Sigmoid colon (tissue), 7 donors: ENCODE measurements around the gene CD99. TPM values are rescaled to one million over a fixed set of nuclear protein-coding genes. Genes with fewer than 3 reads are reported as not detected.

Experiments
- DNase-seq: peaks from one replicate; pipeline ENCODE4 v3.0.0-alpha.2; 2019
- H3K27ac ChIP-seq, 4 donors: fragments of 200-600 bp; sonication (generic); one replicate each; pipeline ENCODE4 v1.5.1; 2016 to 2019; ENCODE audit warnings: mild to moderate bottlenecking in 1 of 4
- H3K27me3 ChIP-seq, 3 donors: fragments of 200-600 bp; sonication (generic); one replicate each; pipeline ENCODE4 v1.5.1; 2019; ENCODE audit warnings: mild to moderate bottlenecking in 1 of 3
- H3K36me3 ChIP-seq, 4 donors: fragments of 200-600 bp; sonication (generic); one replicate each; pipeline ENCODE4 v1.5.1; 2016 to 2019
- H3K4me1 ChIP-seq, 4 donors: fragments of 200-600 bp; sonication (generic); one replicate each; pipeline ENCODE4 v1.5.1; 2017 to 2019
- H3K4me3 ChIP-seq, 4 donors: fragments of 200-600 bp; sonication (generic); one replicate each; pipeline ENCODE4 v1.5.1; 2017 to 2019; ENCODE audit warnings: mild to moderate bottlenecking in 2 of 4, moderate library complexity in 1 of 4
- H3K9me3 ChIP-seq, 4 donors: fragments of 200-600 bp in 3 of 4; sonication (generic) in 3 of 4; one replicate each; pipeline versions ENCODE4 v1.5.1 to v1.6.1; 2013 to 2019
- EP300 ChIP-seq, 4 donors: sonication (generic); formaldehyde crosslinking; IDR thresholded peaks; one replicate each; pipeline ENCODE4 v1.6.1; 2017; ENCODE audit warnings: antibody characterized with exemption in 4 of 4
- POLR2A ChIP-seq, 2 donors: fragments of 450-650 bp; IDR thresholded peaks; one replicate each; pipeline ENCODE4 v1.6.1; 2016; ENCODE audit warnings: antibody characterized with exemption in 2 of 2, mild to moderate bottlenecking in 2 of 2, moderate library complexity in 2 of 2
- POLR2AphosphoS5 ChIP-seq, 4 donors: sonication (generic); formaldehyde crosslinking; IDR thresholded peaks; one replicate each; pipeline ENCODE4 v1.6.1; 2017; ENCODE audit warnings: antibody characterized with exemption in 4 of 4
- WGBS, 2 donors: extraction: QIAGEN DNeasy Blood & Tissue Kit; methylation state at CpG; one replicate each; pipeline ENCODE4 v1.1.7; 2013; 5-methylcytosine and 5-hydroxymethylcytosine counted together
- intact Hi-C: fragments of 100-400 bp; cut with DNase I; formaldehyde crosslinking; loops from one replicate; pipeline ENCODE4 v1.15.1; 2023
- polyA plus RNA-seq, 3 donors: library from polyadenylated mRNA; stranded (reverse); fragments of 200-250 nt; gene quantifications; one replicate each; pipeline ENCODE4 v1.2.3, GENCODE V29; 2013
- total RNA-seq, 4 donors: library from RNA; depleted of rRNA; stranded (reverse); fragments of >200 nt; gene quantifications; one replicate each; pipeline ENCODE4 v1.1.0, GENCODE V29; 2016
- TF ChIP-seq, protein P1 (sequence below), 4 experiments: fragments of 450-650 bp in 3 of 4; fragments of 200-600 bp in 1 of 4; IDR thresholded peaks; one replicate each; pipeline ENCODE4 v1.5.1; 2016 to 2019; ENCODE audit warnings: antibody characterized with exemption in 4 of 4, mild to moderate bottlenecking in 3 of 4, moderate library complexity in 2 of 4
- donor health status: healthy with polysubstance abuse.
- donor health status: Bipolar disorder and iron deficiency.
- donor health status: healthy.

The CD99 gene
- total and polyA plus RNA-seq, 7 donors, result 77.2 to 552 (median 285) TPM

DNA sequence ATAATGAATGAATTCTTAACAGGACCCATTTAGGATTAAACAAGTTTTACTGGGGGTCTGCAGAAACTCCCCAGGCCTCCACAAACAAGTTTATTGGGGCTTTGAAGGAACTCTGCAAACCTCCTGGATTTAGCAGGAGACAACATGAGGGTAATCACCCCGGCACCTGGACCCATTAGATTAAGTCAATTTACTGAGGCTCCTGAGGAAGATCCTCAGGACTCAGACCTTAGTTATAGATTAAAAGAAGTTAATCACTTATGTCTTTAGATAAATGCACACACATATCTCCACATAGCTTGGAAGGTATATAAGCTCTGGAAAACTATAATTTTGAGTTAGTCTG lies 90.1 kb downstream of the CD99 start:
- WGBS, 2 donors, result 22 to 69% methylated on average over 1 of the region's 1 CpG
- H3K9me3 ChIP-seq, result no peaks in the 10 kb centered on the region
- H3K27ac ChIP-seq, result no peak overlapping the region
- H3K4me1 ChIP-seq, result no peaks in the 10 kb centered on the region
- H3K4me3 ChIP-seq, result no peak overlapping the region
- intact Hi-C loops, result no loop called here
- no peak for DNase-seq
- H3K27me3 ChIP-seq, result no peaks in the 10 kb centered on the region
- H3K36me3 ChIP-seq, result no peaks in the 10 kb centered on the region
- TF ChIP-seq POLR2AphosphoS5 (IDR thresholded peaks at IDR 0.05), result no peak
- TF ChIP-seq, protein P1, sequence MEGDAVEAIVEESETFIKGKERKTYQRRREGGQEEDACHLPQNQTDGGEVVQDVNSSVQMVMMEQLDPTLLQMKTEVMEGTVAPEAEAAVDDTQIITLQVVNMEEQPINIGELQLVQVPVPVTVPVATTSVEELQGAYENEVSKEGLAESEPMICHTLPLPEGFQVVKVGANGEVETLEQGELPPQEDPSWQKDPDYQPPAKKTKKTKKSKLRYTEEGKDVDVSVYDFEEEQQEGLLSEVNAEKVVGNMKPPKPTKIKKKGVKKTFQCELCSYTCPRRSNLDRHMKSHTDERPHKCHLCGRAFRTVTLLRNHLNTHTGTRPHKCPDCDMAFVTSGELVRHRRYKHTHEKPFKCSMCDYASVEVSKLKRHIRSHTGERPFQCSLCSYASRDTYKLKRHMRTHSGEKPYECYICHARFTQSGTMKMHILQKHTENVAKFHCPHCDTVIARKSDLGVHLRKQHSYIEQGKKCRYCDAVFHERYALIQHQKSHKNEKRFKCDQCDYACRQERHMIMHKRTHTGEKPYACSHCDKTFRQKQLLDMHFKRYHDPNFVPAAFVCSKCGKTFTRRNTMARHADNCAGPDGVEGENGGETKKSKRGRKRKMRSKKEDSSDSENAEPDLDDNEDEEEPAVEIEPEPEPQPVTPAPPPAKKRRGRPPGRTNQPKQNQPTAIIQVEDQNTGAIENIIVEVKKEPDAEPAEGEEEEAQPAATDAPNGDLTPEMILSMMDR (IDR thresholded peaks at IDR 0.05), result no peak
- no peak for TF ChIP-seq EP300 (IDR thresholded peaks at IDR 0.05)
- no peak for TF ChIP-seq POLR2A (IDR thresholded peaks at IDR 0.05)

DNA sequence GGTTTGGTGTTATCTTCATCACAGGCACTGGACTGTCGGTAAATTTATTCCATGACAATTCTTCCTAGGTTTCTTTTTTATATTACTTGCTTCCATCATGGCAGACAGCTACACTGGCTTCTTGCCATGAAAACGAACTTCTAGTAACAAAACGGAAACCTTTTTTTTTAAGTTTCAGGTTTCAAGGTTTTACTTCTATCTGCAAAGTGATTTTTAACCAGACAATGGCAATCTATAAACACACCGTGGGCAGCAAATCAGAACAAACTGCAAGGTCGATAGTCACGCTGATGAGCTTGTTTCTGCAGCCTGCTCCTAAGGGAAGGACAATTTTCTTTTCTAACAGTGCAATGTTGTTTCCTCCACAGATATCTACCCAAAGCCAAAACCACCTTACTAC lies 90.6 kb downstream of the CD99 start:
- no peaks in the 10 kb centered on the region for H3K36me3 ChIP-seq
- no peak for DNase-seq
- intact Hi-C loops, result no loop called here
- 35 to 49% methylated on average over 6 of the region's 6 CpGs for WGBS, 2 donors
- no peaks in the 10 kb centered on the region for H3K27me3 ChIP-seq
- TF ChIP-seq POLR2A (IDR thresholded peaks at IDR 0.05) (no peak), POLR2AphosphoS5 (IDR thresholded peaks at IDR 0.05) (no peak), EP300 (IDR thresholded peaks at IDR 0.05) (no peak)
- TF ChIP-seq, protein P1 (IDR thresholded peaks at IDR 0.05), result no peak
- no peak overlapping the region for H3K27ac ChIP-seq
- no peaks in the 10 kb centered on the region for H3K9me3 ChIP-seq
- H3K4me1 ChIP-seq, result no peaks in the 10 kb centered on the region
- H3K4me3 ChIP-seq, result no peak overlapping the region

DNA sequence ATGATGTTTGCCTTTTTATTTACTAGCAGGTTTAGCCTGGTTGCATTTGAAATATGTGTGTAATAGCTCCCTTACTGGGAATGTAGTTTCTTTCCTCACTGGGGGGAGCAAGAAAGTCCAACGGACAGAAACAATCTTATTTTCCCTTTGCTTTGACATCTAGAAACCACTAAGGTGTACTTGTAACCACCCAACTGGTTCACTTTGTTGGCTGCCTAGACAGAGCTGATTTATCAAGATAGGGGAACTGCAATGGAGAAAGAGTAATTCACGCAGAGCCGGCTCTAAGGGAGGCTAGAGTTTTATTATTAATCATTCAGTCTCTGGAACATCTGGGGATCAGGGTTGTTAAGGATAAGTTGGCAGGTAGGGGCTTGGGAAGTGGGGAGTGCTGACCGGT lies 91.1 kb downstream of the CD99 start:
- no peaks in the 10 kb centered on the region for H3K36me3 ChIP-seq
- DNase-seq, result no peak
- no peaks in the 10 kb centered on the region for H3K27me3 ChIP-seq
- no peak for TF ChIP-seq POLR2AphosphoS5 (IDR thresholded peaks at IDR 0.05)
- TF ChIP-seq EP300 (IDR thresholded peaks at IDR 0.05), result no peak
- TF ChIP-seq POLR2A (IDR thresholded peaks at IDR 0.05), result no peak
- TF ChIP-seq, protein P1 (IDR thresholded peaks at IDR 0.05), result no peak
- no peaks in the 10 kb centered on the region for H3K4me1 ChIP-seq
- H3K9me3 ChIP-seq, result no peaks in the 10 kb centered on the region
- no peak overlapping the region for H3K27ac ChIP-seq
- intact Hi-C loops, result no loop called here
- H3K4me3 ChIP-seq, result no peak overlapping the region
- WGBS, 2 donors, result 66 to 74% methylated on average over 4 of the region's 4 CpGs

DNA sequence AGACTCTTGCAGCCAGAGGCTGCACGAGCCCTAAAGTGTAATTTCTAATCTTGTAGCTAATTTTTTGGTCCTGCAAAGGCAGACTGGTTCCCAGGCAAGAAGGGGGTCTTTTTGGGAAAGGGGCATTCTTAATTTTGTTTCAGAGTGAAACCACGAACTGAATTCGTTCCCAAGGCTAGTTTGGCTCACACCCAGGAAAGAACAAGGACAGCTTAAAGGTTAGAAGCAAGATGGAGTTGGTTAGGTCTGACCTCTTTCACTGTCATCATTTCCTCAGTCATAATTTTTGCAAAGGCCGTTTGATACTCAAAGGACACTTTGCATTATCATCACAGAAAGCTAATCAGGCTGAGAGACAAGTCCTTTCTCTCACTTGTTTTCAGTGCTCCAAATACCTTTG lies 91.7 kb downstream of the CD99 start:
- 76 to 79% methylated on average over 4 of the region's 4 CpGs for WGBS, 2 donors
- Histone ChIP-seq H3K4me3 (no peak overlapping the region), H3K9me3 (no peaks in the 10 kb centered on the region), H3K4me1 (no peaks in the 10 kb centered on the region), H3K27ac (no peak overlapping the region), H3K36me3 (no peaks in the 10 kb centered on the region), H3K27me3 (no peaks in the 10 kb centered on the region)
- intact Hi-C loops, result no loop called here
- no peak for DNase-seq
- TF ChIP-seq EP300 (IDR thresholded peaks at IDR 0.05), result no peak
- TF ChIP-seq, protein P1 (IDR thresholded peaks at IDR 0.05), result no peak
- TF ChIP-seq POLR2AphosphoS5 (IDR thresholded peaks at IDR 0.05), result no peak
- TF ChIP-seq POLR2A (IDR thresholded peaks at IDR 0.05), result no peak

DNA sequence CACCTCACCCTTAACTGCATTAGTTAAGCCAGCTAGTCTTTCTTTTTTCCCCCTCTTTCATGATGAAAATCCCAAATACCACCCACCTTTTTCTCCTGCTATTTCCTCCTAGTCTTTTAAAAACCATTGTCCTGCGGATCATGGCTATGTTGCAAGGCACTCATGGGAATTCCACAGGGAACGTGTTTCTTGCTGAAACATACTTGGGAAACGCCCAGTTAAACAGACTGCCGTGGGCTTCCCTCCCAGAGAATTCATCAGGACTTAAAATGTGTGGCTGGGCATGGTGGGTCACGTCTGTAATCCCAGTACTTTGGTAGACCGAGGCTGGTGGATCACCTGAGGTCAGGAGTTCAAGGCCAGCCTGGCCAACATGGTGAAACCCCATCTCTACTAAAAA lies 92.9 kb downstream of the CD99 start:
- 83 to 85% methylated on average over 6 of the region's 6 CpGs for WGBS, 2 donors
- intact Hi-C loops, result no loop called here
- Histone ChIP-seq H3K27me3 (no peaks in the 10 kb centered on the region), H3K4me3 (no peak overlapping the region), H3K27ac (no peak overlapping the region), H3K4me1 (no peaks in the 10 kb centered on the region), H3K36me3 (no peaks in the 10 kb centered on the region), H3K9me3 (no peaks in the 10 kb centered on the region)
- no peak for TF ChIP-seq POLR2A (IDR thresholded peaks at IDR 0.05)
- TF ChIP-seq EP300 (IDR thresholded peaks at IDR 0.05), result no peak
- no peak for TF ChIP-seq POLR2AphosphoS5 (IDR thresholded peaks at IDR 0.05)
- TF ChIP-seq, protein P1 (IDR thresholded peaks at IDR 0.05), result no peak
- no peak for DNase-seq
